MG63 (cell line): ENCODE results near the gene SNAP29. TPM values are rescaled to one million over a fixed set of nuclear protein-coding genes. Genes with fewer than 3 reads are reported as not detected.
"Not testable (repeated sequence)": the region's sequence is repeated elsewhere in the genome, so short reads cannot be mapped to it uniquely, and the experiment has no call there.

ENCODE experiments used
- DNase-seq: peaks from one replicate; pipeline ENCODE4 v3.0.0-alpha.2; 2020
- H3K27me3 ChIP-seq: fragments of 250-450 bp; sonication (Bioruptor Pico); 2 replicates; pipeline ENCODE4 v1.5.1; 2020; ENCODE audit warnings: mild to moderate bottlenecking, moderate library complexity
- H3K36me3 ChIP-seq: fragments of 250-450 bp; sonication (Bioruptor Pico); 2 replicates; pipeline ENCODE4 v1.5.1; 2020; ENCODE audit warnings: mild to moderate bottlenecking, moderate library complexity
- H3K4me3 ChIP-seq: fragments of 250-450 bp; sonication (Bioruptor Pico); 2 replicates; pipeline ENCODE4 v1.5.1; 2020; ENCODE audit warnings: mild to moderate bottlenecking, moderate library complexity
- H3K9me3 ChIP-seq: fragments of 250-450 bp; sonication (Bioruptor Pico); 2 replicates; pipeline ENCODE4 v1.5.1; 2020; ENCODE audit warnings: mild to moderate bottlenecking, moderate library complexity
- total RNA-seq: library from RNA; depleted of rRNA; stranded (reverse); fragments of >200 nt; shearing (Covaris generic); gene quantifications from 2 replicates; pipeline ENCODE4 v1.2.3, GENCODE V29; 2014; ENCODE audit warnings: low replicate concordance

SNAP29 gene
- total RNA-seq, 1 experiment from 2014 or later = 9.1 TPM

- Histone ChIP-seq H3K36me3 (no peaks in the 10 kb centered on the region), H3K4me3 (no peak overlapping the region), H3K27me3 (no peaks in the 10 kb centered on the region), H3K9me3 (no peaks in the 10 kb centered on the region)
- peak; percentile 80 for DNase-seq
These were observed 45.5 kb downstream of the SNAP29 start for GRCh38 chr22:20904008-20904979.

- peak; percentile 11 for DNase-seq
- H3K36me3 ChIP-seq = no peaks in the 10 kb centered on the region
- H3K4me3 ChIP-seq = no peak overlapping the region
- H3K9me3 ChIP-seq = no peaks in the 10 kb centered on the region
- H3K27me3 ChIP-seq = no peaks in the 10 kb centered on the region
These were observed 46.2 kb downstream of the SNAP29 start for GRCh38 chr22:20904980-20905355.

DNA sequence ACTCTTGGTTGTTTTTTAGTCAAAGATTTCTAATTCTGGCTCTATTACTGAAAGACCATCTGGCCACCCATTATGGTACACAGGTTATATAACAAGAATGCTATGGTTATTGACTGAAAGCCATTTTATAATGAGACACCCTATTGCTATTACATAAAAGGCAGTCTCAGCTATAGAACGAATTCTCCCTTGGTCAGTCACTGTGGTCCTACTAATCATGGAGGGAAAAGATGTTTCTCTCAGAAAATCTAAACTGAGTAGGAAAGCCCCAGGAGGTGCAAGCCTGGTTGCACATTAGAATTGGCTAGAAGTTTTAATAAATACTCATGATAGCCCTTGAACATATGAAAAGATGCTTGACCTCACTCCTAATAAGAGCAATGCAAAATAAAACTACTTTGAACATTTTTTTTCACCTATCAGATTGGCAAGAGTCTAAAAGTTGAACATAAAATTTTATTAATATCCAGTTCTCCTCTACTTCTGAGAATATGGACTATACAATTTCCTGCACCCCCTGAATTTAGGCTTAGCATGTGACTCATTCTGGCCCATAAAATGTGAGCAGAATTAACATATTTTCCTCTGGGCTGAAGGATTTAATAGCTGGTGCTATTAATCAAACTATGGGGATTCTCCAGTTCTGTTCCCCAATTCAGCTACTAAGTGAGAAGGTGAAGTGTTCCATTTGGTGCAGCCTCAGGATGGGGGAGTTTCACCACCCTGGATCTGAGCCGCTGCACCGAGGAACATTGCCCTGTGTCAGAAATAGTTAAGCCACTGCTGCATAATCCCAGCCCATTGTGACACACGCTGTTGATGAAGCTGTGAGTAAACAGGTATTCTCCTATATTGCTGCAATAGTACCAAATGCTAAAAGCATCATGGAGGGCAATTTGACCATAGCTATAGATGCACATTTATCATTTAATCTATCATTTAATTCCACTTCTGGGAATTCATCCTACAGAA lies 46.9 kb downstream of the SNAP29 start:
- Histone ChIP-seq H3K9me3 (no peaks in the 10 kb centered on the region), H3K4me3 (no peak overlapping the region), H3K27me3 (no peaks in the 10 kb centered on the region), H3K36me3 (no peaks in the 10 kb centered on the region)
- no peak for DNase-seq

DNA sequence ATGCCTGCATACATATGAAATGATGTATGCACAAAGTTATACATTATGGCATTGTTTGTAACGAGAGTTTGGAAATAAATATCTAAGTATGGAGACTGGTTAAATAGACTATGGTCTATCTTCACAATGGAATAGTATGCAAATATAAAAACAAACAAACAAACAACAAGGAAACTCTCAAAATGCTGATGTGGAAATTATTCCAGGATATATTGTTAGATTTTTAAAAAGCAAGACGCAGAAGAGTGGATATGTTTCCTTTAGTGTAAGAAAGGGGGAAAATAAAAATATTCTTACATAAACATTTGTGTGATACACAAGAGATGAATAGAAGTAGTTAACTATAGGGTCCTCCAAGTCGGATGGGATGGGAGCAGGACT lies 47.6 kb downstream of the SNAP29 start:
- no peaks in the 10 kb centered on the region for H3K36me3 ChIP-seq
- DNase-seq = no peak
- no peaks in the 10 kb centered on the region for H3K27me3 ChIP-seq
- H3K4me3 ChIP-seq = no peak overlapping the region
- no peaks in the 10 kb centered on the region for H3K9me3 ChIP-seq

DNA sequence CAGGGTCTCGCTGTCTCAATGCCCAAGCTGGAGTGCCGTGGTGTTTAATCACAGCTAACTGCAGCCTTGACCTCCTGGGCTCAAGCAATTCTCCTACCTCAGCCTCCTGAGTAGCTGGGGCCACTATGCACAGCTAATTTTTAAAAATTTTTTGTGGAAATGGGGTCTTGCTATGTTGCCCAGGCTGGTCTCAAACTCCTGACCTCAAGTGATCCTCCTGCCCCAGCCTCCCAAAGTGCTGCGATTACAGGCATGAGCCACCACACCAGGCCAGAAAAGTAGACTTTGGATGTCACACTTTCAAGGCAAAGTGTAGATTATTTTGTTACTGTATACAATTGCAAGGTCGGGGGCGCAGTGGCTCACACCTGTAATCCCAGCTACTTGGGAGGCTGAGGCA lies 49.9 kb downstream of the SNAP29 start:
- not testable (repeated sequence) for H3K9me3 ChIP-seq, DNase-seq, H3K36me3 ChIP-seq, H3K27me3 ChIP-seq, H3K4me3 ChIP-seq

- DNase-seq = no peak
- Histone ChIP-seq H3K36me3 (no peaks in the 10 kb centered on the region), H3K27me3 (no peaks in the 10 kb centered on the region), H3K4me3 (no peak overlapping the region), H3K9me3 (no peaks in the 10 kb centered on the region)
These were observed 50.9 kb downstream of the SNAP29 start for GRCh38 chr22:20909543-20910303.

DNA sequence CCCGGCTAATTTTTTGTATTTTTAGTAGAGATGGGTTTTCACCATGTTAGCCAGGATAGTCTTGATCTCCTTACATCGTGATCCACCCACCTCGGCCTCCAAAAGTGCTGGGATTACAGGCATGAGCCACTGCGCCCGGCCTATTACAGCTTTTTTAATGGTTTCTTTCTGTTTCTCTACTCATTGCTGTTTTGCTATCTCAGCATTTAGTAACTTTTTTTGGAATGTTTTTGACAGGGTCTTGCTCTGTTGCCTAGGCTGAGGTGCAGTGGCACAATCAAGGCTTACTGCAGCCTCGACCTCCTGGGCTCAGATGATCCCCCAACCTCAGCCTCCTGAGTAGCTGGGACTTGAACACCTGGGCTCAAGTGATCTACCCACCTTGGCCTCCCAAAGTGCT lies 53.7 kb downstream of the SNAP29 start:
- Histone ChIP-seq H3K4me3 (no peak overlapping the region), H3K27me3 (no peaks in the 10 kb centered on the region), H3K9me3 (no peaks in the 10 kb centered on the region), H3K36me3 (no peaks in the 10 kb centered on the region)
- no peak for DNase-seq

GRCh38 chr22:20916916-20917810 lies 58.4 kb downstream of the SNAP29 start, which contains the start of gene CRKL:
TSS of gene CRKL (plus strand) at chr22:20917407. CDS start at chr22:20917935, 528 bp downstream.
- peak within 1 kb of the TSS; percentile 94 for H3K4me3 ChIP-seq
- H3K27me3 ChIP-seq = no peaks in the 10 kb centered on the region
- no peaks in the 10 kb centered on the region for H3K9me3 ChIP-seq
- peak; percentile 97 for DNase-seq
- peaks cover 11% of the 10 kb centered on the region for H3K36me3 ChIP-seq

GRCh38 chr22:20918663-20919218 lies 59.9 kb downstream of the SNAP29 start:
- H3K9me3 ChIP-seq = no peaks in the 10 kb centered on the region
- H3K36me3 ChIP-seq = peaks cover 11% of the 10 kb centered on the region
- peak overlapping the region; percentile 94 for H3K4me3 ChIP-seq
- no peaks in the 10 kb centered on the region for H3K27me3 ChIP-seq
- no peak for DNase-seq

- DNase-seq = no peak
- H3K4me3 ChIP-seq = peak overlapping the region; percentile 94
- H3K27me3 ChIP-seq = no peaks in the 10 kb centered on the region
- peaks cover 15% of the 10 kb centered on the region for H3K36me3 ChIP-seq
- no peaks in the 10 kb centered on the region for H3K9me3 ChIP-seq
These were observed 60.9 kb downstream of the SNAP29 start for GRCh38 chr22:20919718-20920117.

DNA sequence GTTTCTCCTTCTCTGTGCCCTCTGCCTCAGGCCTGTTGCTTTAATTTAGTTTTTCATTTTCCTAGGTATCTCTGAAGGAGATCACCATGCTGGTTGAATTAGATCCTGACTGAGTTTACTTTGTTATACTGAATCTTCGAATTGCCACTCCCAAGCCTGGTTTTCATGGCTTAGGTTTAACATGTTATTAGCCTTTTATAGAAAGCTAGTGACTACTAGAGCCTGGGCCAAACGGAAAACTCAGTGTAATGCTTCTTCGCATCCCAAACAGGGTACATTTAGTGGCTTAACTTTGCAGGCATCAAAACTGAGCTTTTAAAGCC lies 62.0 kb downstream of the SNAP29 start:
- H3K9me3 ChIP-seq = no peaks in the 10 kb centered on the region
- no peak for DNase-seq
- no peaks in the 10 kb centered on the region for H3K27me3 ChIP-seq
- peak overlapping the region; percentile 94 for H3K4me3 ChIP-seq
- peaks cover 23% of the 10 kb centered on the region for H3K36me3 ChIP-seq

- no peak for DNase-seq
- Histone ChIP-seq H3K36me3 (peaks cover 23% of the 10 kb centered on the region), H3K27me3 (no peaks in the 10 kb centered on the region), H3K9me3 (no peaks in the 10 kb centered on the region), H3K4me3 (no peak overlapping the region)
These were observed 63.4 kb downstream of the SNAP29 start for GRCh38 chr22:20922141-20922751.

- Histone ChIP-seq H3K9me3 (no peaks in the 10 kb centered on the region), H3K36me3 (peaks cover 21% of the 10 kb centered on the region), H3K4me3 (no peak overlapping the region), H3K27me3 (no peaks in the 10 kb centered on the region)
- no peak for DNase-seq
These were observed 67.4 kb downstream of the SNAP29 start for GRCh38 chr22:20926243-20926642.

DNA sequence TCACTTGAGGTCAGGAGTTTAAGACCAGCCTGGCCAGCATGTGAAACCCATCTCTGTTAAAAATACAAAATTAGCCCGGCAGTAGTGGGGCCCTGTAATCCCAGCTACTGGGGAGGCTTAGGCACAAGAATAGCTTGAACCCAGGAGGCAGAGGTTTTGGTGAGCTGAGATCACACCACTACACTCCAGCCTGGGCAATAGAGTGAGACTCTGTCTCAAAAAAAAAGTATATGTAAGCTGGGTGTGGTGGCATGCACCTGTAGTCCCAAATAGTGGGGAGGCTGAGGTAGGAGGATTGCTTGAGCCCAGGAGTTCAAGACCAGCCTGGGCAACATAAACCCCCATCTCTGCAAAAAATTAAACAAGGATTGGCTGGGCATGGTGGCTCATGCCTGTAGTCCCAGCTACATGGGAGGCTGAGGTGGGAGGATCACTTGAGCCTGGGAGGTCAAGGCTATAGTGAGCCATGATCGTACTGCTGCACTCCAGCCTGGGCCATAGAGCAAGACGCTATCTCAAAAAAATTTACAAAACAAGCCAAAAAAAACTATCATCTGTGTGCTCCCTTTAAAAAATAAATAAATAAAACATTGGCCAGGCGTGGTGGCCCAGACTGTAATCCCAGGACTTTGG lies 69.2 kb downstream of the SNAP29 start:
- Histone ChIP-seq H3K9me3 (no peaks in the 10 kb centered on the region), H3K4me3 (no peak overlapping the region), H3K27me3 (no peaks in the 10 kb centered on the region), H3K36me3 (peaks cover 21% of the 10 kb centered on the region)
- no peak for DNase-seq

- H3K27me3 ChIP-seq = no peaks in the 10 kb centered on the region
- no peak overlapping the region for H3K4me3 ChIP-seq
- no peak for DNase-seq
- peaks cover 24% of the 10 kb centered on the region for H3K36me3 ChIP-seq
- H3K9me3 ChIP-seq = no peaks in the 10 kb centered on the region
These were observed 69.8 kb downstream of the SNAP29 start for GRCh38 chr22:20928573-20928967.
